ENCODE data around the gene PRKN.
A peak's percentile ranks its signal among the peaks of the same experiment; 100 is the strongest.

Gene PRKN

DNA sequence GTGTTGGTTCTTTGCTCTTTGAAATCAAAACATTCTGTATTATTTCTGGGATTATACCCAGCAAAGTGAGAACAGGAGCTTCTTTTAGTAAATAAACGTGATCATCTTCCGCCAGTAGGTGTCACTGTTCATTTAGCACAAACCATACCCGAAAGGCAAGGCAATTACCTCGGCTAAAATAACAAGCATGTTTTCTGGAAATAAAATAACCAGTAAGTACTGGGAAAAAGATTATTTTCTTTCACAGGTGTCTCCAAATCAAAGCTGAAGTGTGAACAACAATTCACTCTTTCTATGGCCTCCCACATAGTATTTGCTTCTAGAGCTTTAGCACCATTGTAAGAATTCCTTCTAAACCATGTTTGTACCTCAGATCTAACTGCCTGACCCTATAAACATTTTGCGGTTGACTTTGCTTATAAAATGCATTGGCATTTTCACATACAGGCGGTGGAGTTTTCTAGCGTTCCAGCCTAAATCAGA is 1309.1 kb downstream of the PRKN start:
- Histone ChIP-seq H3K27ac (replicated peaks) (no peak overlapping the region), H3K27me3 (ENCODE audit: insufficient read depth, poor library complexity, severe bottlenecking) (no peaks in the 10 kb centered on the region), H3K4me3 (replicated peaks; ENCODE audit: insufficient read depth, low read length) (no peak overlapping the region)
- DNase-seq (ENCODE audit: low read depth in 1 of 2, low spot score in 1 of 2) = peak in 1 of 2 experiments; percentile 43
- TF ChIP-seq, protein P1, sequence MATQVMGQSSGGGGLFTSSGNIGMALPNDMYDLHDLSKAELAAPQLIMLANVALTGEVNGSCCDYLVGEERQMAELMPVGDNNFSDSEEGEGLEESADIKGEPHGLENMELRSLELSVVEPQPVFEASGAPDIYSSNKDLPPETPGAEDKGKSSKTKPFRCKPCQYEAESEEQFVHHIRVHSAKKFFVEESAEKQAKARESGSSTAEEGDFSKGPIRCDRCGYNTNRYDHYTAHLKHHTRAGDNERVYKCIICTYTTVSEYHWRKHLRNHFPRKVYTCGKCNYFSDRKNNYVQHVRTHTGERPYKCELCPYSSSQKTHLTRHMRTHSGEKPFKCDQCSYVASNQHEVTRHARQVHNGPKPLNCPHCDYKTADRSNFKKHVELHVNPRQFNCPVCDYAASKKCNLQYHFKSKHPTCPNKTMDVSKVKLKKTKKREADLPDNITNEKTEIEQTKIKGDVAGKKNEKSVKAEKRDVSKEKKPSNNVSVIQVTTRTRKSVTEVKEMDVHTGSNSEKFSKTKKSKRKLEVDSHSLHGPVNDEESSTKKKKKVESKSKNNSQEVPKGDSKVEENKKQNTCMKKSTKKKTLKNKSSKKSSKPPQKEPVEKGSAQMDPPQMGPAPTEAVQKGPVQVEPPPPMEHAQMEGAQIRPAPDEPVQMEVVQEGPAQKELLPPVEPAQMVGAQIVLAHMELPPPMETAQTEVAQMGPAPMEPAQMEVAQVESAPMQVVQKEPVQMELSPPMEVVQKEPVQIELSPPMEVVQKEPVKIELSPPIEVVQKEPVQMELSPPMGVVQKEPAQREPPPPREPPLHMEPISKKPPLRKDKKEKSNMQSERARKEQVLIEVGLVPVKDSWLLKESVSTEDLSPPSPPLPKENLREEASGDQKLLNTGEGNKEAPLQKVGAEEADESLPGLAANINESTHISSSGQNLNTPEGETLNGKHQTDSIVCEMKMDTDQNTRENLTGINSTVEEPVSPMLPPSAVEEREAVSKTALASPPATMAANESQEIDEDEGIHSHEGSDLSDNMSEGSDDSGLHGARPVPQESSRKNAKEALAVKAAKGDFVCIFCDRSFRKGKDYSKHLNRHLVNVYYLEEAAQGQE (IDR thresholded peaks at IDR 0.05; ENCODE audit: insufficient replicate concordance, low read depth) = no peak
- TF ChIP-seq GABPA (IDR thresholded peaks at IDR 0.05; ENCODE audit: low read depth) (no peak), SPI1 (IDR thresholded peaks at IDR 0.05; ENCODE audit: borderline replicate concordance, low read depth) (no peak), POLR2AphosphoS5 (IDR thresholded peaks at IDR 0.05; ENCODE audit: low read depth) (no peak)
- TF ChIP-seq, protein P2, sequence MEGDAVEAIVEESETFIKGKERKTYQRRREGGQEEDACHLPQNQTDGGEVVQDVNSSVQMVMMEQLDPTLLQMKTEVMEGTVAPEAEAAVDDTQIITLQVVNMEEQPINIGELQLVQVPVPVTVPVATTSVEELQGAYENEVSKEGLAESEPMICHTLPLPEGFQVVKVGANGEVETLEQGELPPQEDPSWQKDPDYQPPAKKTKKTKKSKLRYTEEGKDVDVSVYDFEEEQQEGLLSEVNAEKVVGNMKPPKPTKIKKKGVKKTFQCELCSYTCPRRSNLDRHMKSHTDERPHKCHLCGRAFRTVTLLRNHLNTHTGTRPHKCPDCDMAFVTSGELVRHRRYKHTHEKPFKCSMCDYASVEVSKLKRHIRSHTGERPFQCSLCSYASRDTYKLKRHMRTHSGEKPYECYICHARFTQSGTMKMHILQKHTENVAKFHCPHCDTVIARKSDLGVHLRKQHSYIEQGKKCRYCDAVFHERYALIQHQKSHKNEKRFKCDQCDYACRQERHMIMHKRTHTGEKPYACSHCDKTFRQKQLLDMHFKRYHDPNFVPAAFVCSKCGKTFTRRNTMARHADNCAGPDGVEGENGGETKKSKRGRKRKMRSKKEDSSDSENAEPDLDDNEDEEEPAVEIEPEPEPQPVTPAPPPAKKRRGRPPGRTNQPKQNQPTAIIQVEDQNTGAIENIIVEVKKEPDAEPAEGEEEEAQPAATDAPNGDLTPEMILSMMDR (IDR thresholded peaks at IDR 0.05; ENCODE audit: insufficient read depth, low read length) = peak; percentile 20

DNA sequence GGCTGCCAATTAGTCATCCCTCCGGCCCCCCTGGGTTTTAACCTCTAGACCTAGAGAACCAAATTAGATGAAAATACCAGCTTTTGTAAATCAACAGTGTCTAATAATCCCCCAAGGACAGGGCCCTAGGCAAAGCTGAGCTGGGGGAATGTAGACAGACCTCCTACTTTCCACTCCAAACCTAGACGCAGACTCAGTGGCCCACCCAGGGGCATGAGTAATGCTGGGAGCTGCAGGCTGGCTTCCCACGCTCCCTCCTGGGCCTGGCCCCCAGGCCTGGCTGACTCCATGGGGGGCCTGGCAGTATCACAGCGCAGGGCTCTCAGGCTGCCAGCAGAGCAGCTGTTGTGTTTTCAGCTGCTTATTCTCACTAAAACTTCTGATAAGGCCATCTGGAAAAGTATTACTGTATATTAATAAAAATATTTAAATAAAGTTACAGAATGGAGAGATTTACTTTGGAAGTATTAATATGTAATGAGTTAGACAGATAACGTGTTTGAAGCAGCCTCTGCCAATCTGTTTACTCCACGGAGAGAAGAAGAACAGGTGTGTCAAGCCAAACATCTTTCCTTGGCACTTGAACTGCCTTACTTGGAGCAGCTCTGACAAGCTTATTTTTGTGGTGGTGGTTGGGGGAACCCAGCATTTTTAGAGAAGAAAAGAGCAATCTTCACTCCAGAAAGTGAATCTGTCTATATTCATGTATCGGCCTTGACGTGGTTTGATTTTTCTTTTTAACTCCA is 1309.7 kb downstream of the PRKN start:
- no peak for DNase-seq (ENCODE audit: low read depth in 1 of 2, low spot score in 1 of 2)
- H3K27me3 ChIP-seq (ENCODE audit: insufficient read depth, poor library complexity, severe bottlenecking) = no peaks in the 10 kb centered on the region
- no peak for TF ChIP-seq POLR2AphosphoS5 (IDR thresholded peaks at IDR 0.05; ENCODE audit: low read depth)
- TF ChIP-seq, protein P2 (IDR thresholded peaks at IDR 0.05; ENCODE audit: insufficient read depth, low read length) = no peak
- TF ChIP-seq GABPA (IDR thresholded peaks at IDR 0.05; ENCODE audit: low read depth) = no peak
- TF ChIP-seq, protein P1 (IDR thresholded peaks at IDR 0.05; ENCODE audit: insufficient replicate concordance, low read depth) = no peak
- TF ChIP-seq SPI1 (IDR thresholded peaks at IDR 0.05; ENCODE audit: borderline replicate concordance, low read depth) = no peak
- no peak overlapping the region for H3K27ac ChIP-seq (replicated peaks)
- H3K4me3 ChIP-seq (replicated peaks; ENCODE audit: insufficient read depth, low read length) = no peak overlapping the region

DNA sequence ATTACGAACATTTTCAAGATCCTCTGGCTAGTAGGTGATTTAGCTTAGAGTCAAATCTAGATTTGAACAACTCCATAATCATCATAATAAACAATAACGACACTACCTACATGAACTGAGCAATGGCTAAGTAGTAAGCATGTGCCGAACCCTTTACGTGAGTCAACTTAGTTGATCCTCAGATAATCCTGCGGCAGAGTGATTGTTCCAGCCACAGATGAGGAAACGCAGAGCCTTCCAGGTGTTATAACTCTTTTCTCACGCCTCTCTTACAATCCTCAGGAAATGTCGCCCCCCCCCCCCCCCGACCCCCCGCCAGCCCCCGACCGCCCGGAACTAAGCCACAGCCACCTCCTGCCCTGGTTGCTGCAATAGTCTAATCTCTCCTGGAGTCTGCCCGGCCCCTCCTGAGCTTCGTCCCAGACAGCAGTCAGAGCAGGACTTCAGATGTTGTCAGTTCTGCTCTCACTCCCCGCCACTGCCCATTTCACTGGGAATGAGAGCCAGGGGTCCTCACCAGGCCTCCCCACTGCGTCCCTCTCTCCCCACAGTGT is 1312.2 kb downstream of the PRKN start:
- H3K27me3 ChIP-seq (ENCODE audit: insufficient read depth, poor library complexity, severe bottlenecking) = no peaks in the 10 kb centered on the region
- H3K4me3 ChIP-seq (replicated peaks; ENCODE audit: insufficient read depth, low read length) = no peak overlapping the region
- H3K27ac ChIP-seq (replicated peaks) = no peak overlapping the region
- TF ChIP-seq, protein P1 (IDR thresholded peaks at IDR 0.05; ENCODE audit: insufficient replicate concordance, low read depth) = no peak
- TF ChIP-seq POLR2AphosphoS5 (IDR thresholded peaks at IDR 0.05; ENCODE audit: low read depth) = no peak
- no peak for TF ChIP-seq SPI1 (IDR thresholded peaks at IDR 0.05; ENCODE audit: borderline replicate concordance, low read depth)
- no peak for DNase-seq (ENCODE audit: low read depth in 1 of 2, low spot score in 1 of 2)
